Activated T-cell treated with anti-CD3 and anti-CD28 coated beads for 48 hours (primary cell): Measurements from ENCODE around the gene TEX101.
A peak's percentile ranks its signal among the peaks of the same experiment; 100 is the strongest.

Source experiments
- DNase-seq: peaks from one replicate; pipeline ENCODE4 v3.0.0-alpha.2; 2020; ENCODE audit warnings: low read depth

The TEX101 gene

GRCh38 chr19:43450545-43450997, 35.9 kb downstream of the TEX101 start:
- DNase-seq, result no peak

GRCh38 chr19:43452582-43452981, 37.9 kb downstream of the TEX101 start:
- no peak for DNase-seq

GRCh38 chr19:43454031-43454430, 39.3 kb downstream of the TEX101 start:
- no peak for DNase-seq

GRCh38 chr19:43455321-43456113, 40.8 kb downstream of the TEX101 start:
- no peak for DNase-seq

- no peak for DNase-seq
These were observed 43.1 kb downstream of the TEX101 start for GRCh38 chr19:43457809-43458208.

GRCh38 chr19:43460362-43461016, 45.8 kb downstream of the TEX101 start:
- DNase-seq, result no peak

GRCh38 chr19:43461303-43461702, 46.6 kb downstream of the TEX101 start:
- DNase-seq, result no peak

- DNase-seq, result no peak
These were observed 47.7 kb downstream of the TEX101 start for GRCh38 chr19:43462383-43462782.

- DNase-seq, result no peak
These were observed 48.2 kb downstream of the TEX101 start for GRCh38 chr19:43462785-43463380.

GRCh38 chr19:43463381-43464133, 48.9 kb downstream of the TEX101 start:
- DNase-seq, result peak; percentile 98

- no peak for DNase-seq
These were observed 49.6 kb downstream of the TEX101 start for GRCh38 chr19:43464134-43464775.

- no peak for DNase-seq
These were observed 50.9 kb downstream of the TEX101 start, which contains the start of gene LYPD3 for GRCh38 chr19:43465468-43466120. Gene LYPD3, minus strand, starts transcription at chr19:43465608. Its CDS starts 37 bp downstream, at chr19:43465571.

- DNase-seq, result no peak
These were observed 52.1 kb downstream of the TEX101 start for GRCh38 chr19:43466793-43467192.

GRCh38 chr19:43467276-43467675, 52.6 kb downstream of the TEX101 start:
- no peak for DNase-seq

GRCh38 chr19:43467730-43468129, 53.0 kb downstream of the TEX101 start:
- DNase-seq, result no peak
